ENCODE measurements around the gene CSMD2. TPM values are rescaled to one million over a fixed set of nuclear protein-coding genes. Genes with fewer than 3 reads are reported as not detected.

Gene CSMD2
- total RNA-seq, 1 experiment from 2014 or later, result 2.8 TPM

GRCh38 chr1:33979341-33979740, 185.7 kb downstream of the CSMD2 start:
- Histone ChIP-seq H3K36me3 (ENCODE audit: insufficient read depth, low read length, poor library complexity, severe bottlenecking) (no peaks in the 10 kb centered on the region), H3K4me3 (ENCODE audit: low read depth, low read length, poor library complexity, severe bottlenecking) (no peak overlapping the region), H3K9me3 (ENCODE audit: low read depth, low read length, poor library complexity, severe bottlenecking) (no peaks in the 10 kb centered on the region), H3K27me3 (replicated peaks; ENCODE audit: insufficient read depth, low read depth, low read length, poor library complexity) (peaks cover 3% of the 10 kb centered on the region), H3K4me1 (ENCODE audit: insufficient read depth, low read length, poor library complexity, severe bottlenecking) (no peaks in the 10 kb centered on the region), H3K27ac (ENCODE audit: low read depth, low read length, poor library complexity, severe bottlenecking) (no peak overlapping the region)
- ChIA-PET POLR2A (ENCODE audit: low non-redundant PET) (no interaction called here), CTCF (no interaction called here)
- no TSS peak for BruUV-seq (replicated peaks)
- DNase-seq (ENCODE audit: low spot score), result no peak
- TF ChIP-seq CTCF (conservative IDR thresholded peaks at IDR 0.05; ENCODE audit: low read depth, low read length), result no peak
- TF ChIP-seq EZH2 (IDR thresholded peaks at IDR 0.05; ENCODE audit: borderline replicate concordance, low read depth, low read length, poor library complexity, severe bottlenecking), result no peak
- intact Hi-C loops (cut with micrococcal nuclease; ENCODE audit: unreplicated experiment), result no loop called here

GRCh38 chr1:33975961-33976360, 189.1 kb downstream of the CSMD2 start:
- H3K9me3 ChIP-seq (ENCODE audit: low read depth, low read length, poor library complexity, severe bottlenecking), result no peaks in the 10 kb centered on the region
- no peak for DNase-seq (ENCODE audit: low spot score)
- ChIA-PET POLR2A (ENCODE audit: low non-redundant PET) (no interaction called here), CTCF (no interaction called here)
- intact Hi-C loops (cut with micrococcal nuclease; ENCODE audit: unreplicated experiment), result no loop called here
- no peak overlapping the region for H3K4me3 ChIP-seq (ENCODE audit: low read depth, low read length, poor library complexity, severe bottlenecking)
- TF ChIP-seq EZH2 (IDR thresholded peaks at IDR 0.05; ENCODE audit: borderline replicate concordance, low read depth, low read length, poor library complexity, severe bottlenecking) (no peak), CTCF (conservative IDR thresholded peaks at IDR 0.05; ENCODE audit: low read depth, low read length) (no peak)
- no peaks in the 10 kb centered on the region for H3K36me3 ChIP-seq (ENCODE audit: insufficient read depth, low read length, poor library complexity, severe bottlenecking)
- H3K27me3 ChIP-seq (replicated peaks; ENCODE audit: insufficient read depth, low read depth, low read length, poor library complexity), result peaks cover 3% of the 10 kb centered on the region
- no peak overlapping the region for H3K27ac ChIP-seq (ENCODE audit: low read depth, low read length, poor library complexity, severe bottlenecking)
- no peaks in the 10 kb centered on the region for H3K4me1 ChIP-seq (ENCODE audit: insufficient read depth, low read length, poor library complexity, severe bottlenecking)
- no TSS peak for BruUV-seq (replicated peaks)

GRCh38 chr1:33973799-33974545, 191.1 kb downstream of the CSMD2 start:
- BruUV-seq (replicated peaks), result no TSS peak
- CTCF ChIA-PET, result no interaction called here
- no peaks in the 10 kb centered on the region for H3K36me3 ChIP-seq (ENCODE audit: insufficient read depth, low read length, poor library complexity, severe bottlenecking)

More at GRCh38 chr1:33973799-33974545, 191.1 kb downstream of the CSMD2 start:
- DNase-seq (ENCODE audit: low spot score), result no peak
- intact Hi-C loops (cut with micrococcal nuclease; ENCODE audit: unreplicated experiment), result no loop called here
- no peak overlapping the region for H3K27ac ChIP-seq (ENCODE audit: low read depth, low read length, poor library complexity, severe bottlenecking)
- no peaks in the 10 kb centered on the region for H3K9me3 ChIP-seq (ENCODE audit: low read depth, low read length, poor library complexity, severe bottlenecking)
- TF ChIP-seq CTCF (conservative IDR thresholded peaks at IDR 0.05; ENCODE audit: low read depth, low read length) (no peak), EZH2 (IDR thresholded peaks at IDR 0.05; ENCODE audit: borderline replicate concordance, low read depth, low read length, poor library complexity, severe bottlenecking) (no peak)
- no peak overlapping the region for H3K4me3 ChIP-seq (ENCODE audit: low read depth, low read length, poor library complexity, severe bottlenecking)
- POLR2A ChIA-PET (ENCODE audit: low non-redundant PET), result no interaction called here
- peaks cover 3% of the 10 kb centered on the region for H3K27me3 ChIP-seq (replicated peaks; ENCODE audit: insufficient read depth, low read depth, low read length, poor library complexity)
- H3K4me1 ChIP-seq (ENCODE audit: insufficient read depth, low read length, poor library complexity, severe bottlenecking), result no peaks in the 10 kb centered on the region
